GM21526 (cell line): ENCODE data around the gene ME3.

Source experiments
- ATAC-seq: cut with Tn5 transposase; IDR thresholded peaks from one replicate; pipeline ENCODE4 v1.9.1; 2021; ENCODE audit warnings: moderate library complexity; ENCODE audit not compliant: unreplicated experiment, low FRiP score

The ME3 gene

DNA sequence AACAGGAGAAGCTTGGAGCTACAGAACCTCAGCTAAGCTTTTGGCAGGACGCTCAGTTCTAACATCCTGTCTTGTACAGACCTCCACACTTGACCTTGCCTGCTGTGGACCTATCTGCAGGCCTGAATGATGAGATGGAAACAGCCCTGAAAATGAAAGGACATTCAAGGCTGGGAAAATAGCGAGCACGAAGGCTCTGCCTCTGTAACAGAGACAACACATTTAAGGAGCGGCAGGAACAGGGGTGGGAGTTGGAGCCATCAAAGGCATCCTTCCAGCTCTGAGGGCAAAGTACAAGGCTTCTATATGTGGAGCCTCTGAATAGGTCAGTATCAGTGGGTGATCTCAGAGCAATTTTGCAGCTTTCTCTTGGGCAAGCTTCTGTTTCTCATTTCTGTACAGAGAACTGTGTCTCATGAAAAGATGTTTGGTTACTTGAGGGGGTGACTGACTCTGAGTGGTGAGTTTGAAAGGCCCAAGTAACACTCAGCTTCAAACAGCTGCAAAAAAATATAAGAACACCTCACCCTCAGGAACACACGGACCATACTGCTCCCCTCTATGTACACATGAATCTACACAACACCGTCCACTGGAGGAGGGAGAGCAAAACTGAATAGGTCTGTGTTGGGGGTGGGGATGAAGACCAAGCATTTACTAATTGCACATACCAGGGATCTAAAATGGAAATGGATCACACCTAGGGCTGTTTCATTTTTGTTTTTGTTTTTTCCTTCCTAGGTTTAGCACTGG, 196.1 kb downstream of the ME3 start:
- no peak for ATAC-seq

DNA sequence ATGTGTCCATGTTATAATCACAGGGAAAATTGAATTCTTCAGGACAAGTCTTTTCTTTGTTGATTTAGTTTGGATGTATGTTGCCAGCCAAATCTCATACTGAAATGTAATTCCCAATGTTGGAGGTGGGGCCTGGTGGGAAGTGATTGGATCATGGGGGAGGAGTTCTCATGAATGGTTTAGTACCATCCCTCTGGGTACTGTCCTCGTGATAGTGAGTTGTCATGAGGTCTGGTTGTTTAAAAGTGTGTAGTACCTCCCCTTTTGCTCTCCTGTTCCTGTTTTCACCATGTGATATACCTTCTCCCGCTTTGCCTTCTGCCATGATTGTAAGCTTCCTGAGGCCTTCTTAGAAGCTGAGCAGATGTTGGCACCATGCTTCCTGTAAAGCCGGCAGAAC, 197.4 kb downstream of the ME3 start:
- ATAC-seq: no peak

DNA sequence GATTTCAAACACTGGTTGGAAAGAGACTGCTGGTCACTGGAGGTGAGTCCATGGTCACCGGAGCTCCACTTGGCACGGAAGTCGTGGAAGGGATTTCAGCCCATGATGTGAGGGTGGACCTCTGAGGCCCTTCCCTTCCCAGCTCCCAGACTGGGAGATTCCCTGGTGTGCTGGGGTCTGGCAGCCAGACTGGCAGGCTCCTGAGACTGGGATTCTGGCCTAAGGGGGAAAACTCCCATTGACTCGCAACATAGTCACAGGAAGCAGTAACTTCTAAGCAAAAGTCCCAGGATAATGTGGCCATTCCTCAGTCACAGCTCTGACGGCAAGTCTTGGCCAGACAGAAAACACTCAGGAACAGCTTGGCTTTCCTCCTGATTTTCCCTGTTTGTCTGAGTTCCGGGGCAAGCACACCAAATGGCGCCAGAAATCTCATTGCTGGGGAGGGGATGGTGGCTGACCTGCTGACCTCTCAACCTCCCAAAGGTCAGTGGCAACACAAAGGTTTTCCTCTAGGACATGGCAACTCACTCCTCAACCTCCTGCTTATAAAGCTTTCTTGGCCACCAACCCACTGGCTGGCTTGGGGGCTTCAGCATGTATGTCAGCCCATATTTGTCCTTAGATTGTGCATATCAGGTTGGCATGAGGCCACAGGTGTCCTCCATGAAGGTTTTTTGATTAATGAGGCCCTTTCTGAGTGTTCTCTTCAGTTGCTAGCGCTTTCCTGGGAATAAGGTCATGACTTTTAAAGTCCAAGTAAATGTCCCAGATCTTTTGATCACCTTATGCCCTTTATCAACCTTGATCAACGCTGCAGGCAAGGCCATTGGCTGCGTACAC, 198.2 kb downstream of the ME3 start:
- no peak for ATAC-seq

DNA sequence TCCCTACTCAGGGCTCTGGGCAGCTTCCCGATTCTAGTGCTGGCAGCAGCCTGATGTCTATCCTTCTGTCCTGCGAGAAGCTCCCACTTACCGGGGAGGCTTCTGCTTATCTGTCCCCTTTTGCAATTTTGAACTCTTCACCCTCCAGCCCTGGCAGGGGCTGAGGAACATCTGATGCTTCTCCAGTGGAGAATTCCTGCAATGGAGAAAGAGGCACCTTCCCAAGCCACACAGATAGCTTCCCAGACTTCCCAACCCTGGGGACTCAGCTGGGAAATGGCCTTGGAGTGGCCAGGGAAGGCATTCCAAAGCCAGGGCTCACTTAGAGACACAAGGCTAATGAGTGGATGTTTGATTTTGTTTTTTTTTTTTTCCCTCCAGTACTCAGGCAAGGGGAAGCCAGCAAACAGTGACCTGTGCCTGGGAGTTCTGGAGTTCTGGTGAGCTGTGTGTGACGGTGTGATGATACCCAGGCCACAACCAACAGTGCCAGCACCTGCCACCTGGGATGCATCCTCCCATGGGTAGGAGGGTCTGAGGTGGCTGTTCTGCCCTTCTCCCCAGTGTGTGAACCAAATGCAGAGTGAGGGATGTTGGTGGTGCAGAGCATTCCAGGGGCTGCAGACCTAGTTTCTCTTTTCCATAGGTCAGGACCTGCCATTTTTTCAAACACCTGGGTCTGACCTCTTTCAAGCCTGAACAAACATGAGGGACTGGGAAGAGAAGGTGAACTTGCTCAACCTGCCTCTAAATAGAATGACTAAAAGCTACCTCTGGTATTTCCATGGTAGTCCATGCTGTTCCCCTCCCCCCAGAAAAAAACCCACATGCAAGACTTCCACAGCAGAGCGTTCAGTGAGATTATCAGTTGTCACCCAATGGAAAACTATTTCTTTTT, 202.7 kb downstream of the ME3 start:
- no peak for ATAC-seq

DNA sequence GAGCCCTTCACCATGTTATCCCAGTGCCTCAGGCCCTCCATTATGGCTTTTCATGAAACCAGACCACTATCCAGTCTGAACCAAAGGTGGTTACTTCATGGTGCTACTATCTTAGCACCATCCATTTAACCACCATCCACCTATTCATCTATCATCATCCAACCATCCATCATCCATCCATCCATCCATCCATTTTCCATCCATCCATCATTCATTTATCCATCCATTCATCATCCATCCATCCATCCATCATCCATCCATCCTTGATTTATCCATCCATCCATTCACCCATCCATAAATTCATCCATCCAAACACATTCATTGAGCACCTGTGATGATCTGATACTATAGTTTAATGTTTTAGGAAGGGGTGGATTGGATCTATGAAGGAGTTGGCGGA, 204.2 kb downstream of the ME3 start:
- ATAC-seq: no peak

DNA sequence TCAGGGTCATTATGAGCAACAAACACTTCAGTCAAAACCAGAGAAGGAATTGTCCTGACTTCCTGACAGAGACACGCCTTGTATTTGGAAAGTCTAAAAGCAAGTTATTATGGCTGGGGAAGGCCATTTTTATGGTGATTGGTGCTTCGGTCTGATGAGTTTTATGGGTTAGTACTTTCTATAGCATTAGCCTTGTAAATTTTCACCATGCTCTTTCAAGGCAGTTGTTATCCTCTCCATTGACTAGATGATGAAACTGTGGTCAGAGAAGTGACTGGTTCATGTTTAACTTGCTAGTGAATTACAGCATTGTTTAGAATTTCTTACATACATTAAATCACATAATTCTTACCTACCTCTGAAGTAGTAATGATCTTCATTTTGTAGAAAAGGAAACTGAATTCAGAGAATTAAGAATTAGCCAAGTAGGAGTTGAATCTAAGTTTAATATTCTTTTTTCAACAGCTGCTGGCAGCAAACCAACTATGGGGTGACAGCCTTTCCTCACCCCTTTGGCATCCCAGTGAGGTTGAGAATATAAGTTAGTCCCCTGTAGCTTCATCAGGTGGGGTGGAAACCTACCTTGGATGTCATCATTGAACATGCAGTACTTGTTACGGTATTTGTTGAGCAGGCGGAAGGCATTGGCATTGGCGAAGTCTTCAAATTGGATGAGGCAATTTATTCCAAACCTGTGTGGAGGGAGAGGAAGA, 207.8 kb downstream of the ME3 start:
- ATAC-seq: no peak

DNA sequence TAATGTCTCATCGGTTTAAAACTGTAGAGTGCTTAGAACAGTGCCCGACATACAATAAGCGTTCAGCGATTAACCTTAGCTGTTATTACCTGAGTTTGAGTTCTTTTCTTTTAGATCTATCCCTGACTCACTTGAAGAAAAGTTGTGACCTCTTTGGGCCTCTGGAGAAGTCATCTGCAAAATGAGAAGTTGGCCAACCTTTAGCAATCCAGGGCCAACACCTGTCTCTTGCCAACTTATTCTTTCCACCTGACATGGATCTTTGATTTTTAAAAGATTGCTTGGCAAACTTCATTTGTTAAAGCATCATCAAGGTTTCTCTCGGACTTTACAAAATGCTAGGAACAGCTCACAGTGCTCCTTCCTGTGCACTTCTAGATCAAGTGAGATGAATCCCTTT, 208.5 kb downstream of the ME3 start:
- ATAC-seq: no peak

DNA sequence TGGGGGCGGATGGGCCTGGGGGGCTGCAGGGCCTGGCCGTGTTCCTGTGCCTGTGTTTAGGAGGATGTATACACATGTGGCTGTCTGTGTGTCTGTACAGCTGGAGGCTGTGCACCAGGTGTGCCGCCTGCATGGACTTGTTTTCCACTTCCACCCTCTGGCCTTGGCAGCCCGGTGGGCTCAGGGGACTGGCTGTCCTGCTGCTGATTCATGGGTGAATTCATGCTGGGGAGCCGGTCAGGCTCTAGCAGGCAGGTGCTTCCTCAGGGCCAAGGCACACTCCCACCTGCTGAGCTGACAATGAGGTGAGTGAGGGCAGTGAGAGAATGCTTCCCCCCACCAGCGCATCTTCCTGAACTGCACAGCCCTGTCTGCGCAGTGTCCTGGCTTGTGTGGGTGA, 209.3 kb downstream of the ME3 start:
- no peak for ATAC-seq

DNA sequence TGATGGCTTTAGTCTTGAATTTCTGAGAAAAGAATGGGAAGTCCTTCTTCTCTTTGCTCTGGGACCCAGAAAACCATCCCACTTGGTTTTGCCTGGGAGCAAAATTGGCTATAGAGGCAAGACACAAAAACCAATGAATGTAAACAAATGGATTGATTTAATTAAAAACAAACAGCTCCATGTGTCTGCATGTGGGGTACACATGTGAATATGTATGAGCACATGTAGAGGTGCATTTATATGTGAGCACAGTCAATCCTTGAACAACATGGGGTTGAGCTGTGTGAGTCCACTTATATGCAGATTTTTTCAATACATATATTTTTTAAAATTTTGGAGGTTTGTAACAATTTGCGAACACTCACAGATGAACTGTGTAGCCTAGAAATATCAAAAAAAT, 210.5 kb downstream of the ME3 start:
- ATAC-seq: no peak

DNA sequence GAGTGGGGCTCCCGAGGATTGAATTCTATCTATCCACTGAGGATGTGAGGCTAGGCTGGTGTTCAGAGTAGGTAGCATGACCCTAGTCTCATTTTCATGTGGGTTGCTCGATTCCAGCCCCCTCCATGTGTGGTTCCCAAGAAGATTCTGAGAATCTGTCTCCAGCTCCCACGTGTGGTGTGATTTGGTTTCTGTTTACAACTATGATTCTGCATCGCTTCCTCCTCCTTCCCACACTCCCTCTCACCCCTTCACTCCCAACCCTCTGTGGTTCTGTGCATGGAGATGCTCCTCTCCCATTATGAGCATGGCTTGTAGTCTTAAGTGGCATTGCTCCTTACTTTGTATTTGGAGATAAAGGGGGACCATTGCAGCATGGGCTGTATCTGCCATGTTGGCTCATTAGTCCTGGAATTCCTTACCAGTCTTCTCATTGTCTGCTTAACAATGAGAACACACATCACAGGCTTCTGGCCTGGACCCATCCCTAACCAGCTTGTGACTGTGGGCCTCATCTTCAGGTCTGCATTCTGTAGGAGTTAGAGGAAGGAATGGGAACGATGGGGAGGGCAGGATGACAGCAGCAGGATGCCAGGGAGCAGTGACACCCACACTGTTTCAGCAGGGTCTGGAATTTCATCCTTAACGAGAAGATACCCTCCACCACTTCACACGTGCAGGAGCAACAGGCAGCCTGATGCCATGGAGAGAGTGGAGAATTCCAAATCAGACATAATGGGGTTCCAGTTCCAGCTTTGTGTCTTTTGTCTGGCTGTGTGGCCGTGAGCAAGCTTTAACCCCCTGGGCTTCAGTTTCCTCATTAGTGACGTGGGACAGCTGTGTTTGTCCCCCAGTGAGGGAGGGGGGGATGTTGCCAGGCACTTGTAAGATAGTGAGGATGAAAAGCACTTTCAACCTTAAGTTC, 211.7 kb downstream of the ME3 start:
- no peak for ATAC-seq

DNA sequence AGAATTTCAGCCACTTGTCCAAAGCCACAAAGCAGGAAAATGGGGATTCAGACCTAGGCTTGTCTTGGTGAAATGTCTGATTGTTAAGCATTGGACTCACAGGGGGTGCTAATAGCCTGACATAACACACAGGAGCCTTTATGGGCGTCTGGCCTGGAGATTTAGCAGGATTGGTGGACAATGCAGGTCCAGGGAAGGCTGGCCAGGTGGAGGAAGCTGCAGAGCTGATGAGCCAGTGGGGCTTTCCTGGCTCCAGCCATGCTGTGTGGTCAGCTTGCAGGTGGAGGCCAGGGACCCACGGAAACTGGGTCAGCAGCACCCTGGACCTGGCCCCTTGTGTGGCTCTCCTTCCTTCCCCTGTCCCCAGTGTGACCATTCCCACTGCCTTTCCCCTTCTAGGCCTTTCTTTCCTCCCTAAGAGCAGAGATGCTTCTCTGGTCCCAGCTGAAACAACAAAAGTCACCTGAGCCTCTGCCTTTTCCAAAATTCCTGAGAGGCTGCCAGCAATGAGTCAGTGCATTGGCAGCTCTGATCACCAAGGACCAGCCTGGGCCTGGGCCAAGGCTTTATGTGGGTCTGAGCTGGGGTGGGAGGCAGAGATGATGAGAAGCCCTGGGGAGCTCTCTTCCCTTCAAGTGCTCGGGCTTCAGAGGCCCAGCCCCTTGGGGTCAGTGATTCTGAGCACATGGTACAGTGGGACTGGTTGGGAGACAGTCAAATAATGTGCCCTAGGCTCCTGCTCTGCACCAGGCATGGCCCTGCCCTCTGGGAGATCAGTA, 212.5 kb downstream of the ME3 start:
- no peak for ATAC-seq

DNA sequence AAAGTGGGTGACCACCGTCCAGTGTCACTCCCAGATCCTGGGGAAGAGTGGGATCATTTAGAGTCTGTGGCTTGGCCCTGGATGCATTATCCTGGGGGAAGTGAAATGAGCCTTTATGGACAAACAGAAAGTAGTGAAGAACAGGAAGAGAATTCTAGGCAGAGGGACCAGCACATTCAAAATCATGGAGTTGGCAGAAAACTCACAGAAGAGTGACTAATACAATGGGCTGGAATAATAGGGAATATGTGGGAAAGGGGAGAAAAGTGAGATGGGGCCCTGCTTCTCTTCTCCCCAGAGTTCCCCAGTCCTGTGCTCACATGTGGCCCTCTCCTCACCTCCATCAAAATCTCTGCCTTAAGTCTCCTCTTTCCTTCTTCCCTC, 213.4 kb downstream of the ME3 start:
- ATAC-seq: no peak

DNA sequence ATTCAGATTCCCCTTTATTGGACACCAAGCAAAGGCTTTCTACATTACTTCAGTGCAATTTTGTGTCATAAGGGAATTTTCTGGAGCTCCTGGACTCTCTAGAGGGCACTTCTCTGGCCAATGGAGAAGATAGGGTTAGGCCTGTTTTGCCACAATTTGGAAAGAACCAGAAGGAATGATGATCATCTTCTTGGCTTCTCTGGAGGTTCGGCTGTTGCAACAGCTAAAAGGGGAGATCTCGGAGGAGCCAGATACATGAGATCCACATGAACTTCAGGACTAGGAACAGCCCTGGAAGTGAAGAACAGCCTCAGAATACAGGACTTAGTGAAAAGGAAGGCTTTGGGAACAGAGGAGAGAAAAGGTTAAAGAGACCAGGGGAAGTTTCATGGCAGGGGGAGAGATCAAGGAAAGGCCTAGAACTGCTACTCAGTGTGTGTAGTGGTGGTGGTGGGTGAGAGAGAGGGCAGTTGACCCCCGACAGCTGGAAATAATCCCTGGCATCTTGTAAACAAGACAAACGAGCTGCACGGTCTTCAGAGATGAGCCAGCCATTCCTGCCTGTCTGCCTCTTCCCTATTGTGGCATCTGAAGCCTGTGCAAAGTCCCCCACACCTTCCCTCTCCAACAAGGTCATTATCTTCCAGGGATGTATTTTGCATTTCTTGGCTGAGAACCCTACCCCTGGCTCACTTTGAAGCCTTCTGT, 214.0 kb downstream of the ME3 start:
- no peak for ATAC-seq

DNA sequence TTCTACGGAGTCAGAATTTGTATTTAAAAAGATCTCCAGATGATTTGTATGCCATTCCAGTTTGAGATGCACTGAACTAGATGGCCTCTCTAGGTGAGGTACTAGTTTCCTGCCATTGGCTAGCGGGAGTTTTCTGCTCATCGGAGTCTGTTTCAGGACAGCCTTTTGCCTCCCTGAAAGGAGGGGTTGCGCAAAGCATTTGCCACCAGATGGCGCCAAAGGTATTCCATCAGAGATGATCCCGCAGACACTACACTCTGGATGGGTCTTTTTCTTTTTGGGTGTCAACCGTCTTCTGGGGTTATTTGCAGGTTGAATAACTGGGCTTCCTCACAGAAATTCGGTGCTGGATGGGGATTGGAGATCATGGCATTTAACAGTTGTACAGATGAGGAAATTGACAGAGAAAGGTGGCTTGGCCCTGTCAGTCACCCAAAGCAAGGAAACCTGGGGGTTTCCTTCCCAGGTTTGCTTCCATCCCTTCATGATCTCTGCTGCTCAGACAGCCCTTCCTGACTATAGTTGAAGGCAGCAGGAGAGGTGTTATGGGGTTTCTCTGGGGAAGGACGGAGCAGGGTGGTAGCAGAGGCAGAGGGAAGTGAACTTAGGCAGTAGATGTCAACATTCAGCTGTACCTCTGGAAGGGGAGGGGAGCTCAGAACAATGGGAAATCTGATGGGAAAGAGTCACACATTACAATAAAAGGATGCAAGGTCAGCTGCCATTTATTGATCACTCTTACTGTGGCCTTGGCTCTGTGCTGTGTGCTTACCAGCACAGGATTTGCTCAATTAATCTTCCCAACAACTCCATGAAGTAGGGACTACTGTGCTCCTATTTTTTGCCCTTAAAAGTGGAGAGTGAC, 216.1 kb downstream of the ME3 start:
- peak; percentile 81 for ATAC-seq

DNA sequence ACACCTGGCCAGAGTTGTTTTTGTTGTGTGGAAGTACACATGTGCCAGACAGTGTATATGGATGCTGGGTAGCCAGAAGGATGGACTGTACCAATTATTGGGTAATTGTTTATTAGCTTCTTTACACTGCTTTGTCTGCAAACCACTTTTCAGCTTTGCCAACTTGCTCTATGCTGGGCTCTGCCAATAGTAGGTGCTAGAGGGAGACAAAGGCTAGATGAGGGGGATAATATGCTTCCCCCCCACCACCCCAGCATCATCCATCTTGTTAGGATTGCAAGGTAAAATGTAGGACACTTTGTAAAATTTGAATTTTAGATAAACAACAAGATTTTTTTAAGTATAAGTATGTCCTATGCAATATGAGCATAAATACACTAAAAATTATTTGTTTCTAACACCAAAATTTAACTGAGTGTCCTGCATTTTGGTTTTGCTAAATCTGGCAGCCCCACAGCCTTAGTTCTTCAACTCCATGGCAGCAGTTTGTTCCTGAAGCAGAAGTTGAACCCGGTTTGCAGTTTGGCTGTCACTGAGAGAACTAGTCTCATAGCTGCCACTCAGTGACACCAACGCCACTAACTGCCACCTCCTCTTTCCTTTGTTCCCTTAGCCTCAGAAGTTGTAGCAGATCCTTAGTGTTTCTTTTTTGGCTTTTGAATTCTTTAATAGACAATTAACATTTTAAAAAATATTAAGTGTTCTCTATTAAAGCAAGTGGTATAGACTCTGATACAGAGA, 219.0 kb downstream of the ME3 start:
- ATAC-seq: no peak

DNA sequence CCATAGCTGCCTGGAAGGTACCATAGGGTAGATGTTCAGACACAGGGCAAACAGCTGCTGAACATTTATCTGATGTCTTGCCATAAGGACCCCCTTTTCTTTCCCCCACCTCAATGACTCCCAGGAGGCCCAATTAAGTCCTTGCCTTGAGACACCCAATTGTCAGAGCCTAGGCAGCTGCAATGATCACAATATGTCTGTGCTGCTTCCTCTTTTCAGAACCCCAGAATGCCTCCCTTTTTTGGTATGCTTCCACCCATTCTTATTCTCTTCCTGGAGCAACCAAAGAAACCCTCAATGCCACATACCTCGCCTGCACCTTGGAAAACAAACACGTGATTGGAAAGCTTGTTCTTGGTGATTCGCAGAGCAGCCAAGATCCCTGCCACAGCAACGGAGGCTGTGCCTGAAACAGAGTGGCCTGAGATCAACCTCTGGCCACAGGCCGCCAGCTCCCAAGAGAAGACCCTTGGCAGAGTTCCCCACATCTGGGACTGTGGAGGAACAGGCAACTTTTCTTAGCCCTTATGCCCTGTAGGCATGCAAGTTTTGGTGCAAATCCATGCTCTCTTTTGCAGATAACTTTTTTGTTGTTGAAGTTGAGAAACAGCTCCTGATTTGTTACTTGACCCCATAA, 222.3 kb downstream of the ME3 start:
- ATAC-seq: no peak
